NCI-H82 (cell line): ENCODE data around the gene PKDREJ.
"Not testable (repeated sequence)": the region's sequence is repeated elsewhere in the genome, so short reads cannot be mapped to it uniquely, and the experiment has no call there.

Source experiments
- DNase-seq: peaks from one replicate; lab custom pipeline; 2025; lab: John Stamatoyannopoulos, UW

The PKDREJ gene

GRCh38 chr22:46264520-46264919, 1.4 kb upstream of the PKDREJ start:
- not testable (repeated sequence) for DNase-seq

GRCh38 chr22:46262449-46263215, 511 bp downstream of the PKDREJ start:
- DNase-seq = peak; percentile 76

- DNase-seq = no peak
Observed at GRCh38 chr22:46260038-46260437, 3.1 kb downstream of the PKDREJ start.

- no peak for DNase-seq
Observed at GRCh38 chr22:46259374-46259773, 3.8 kb downstream of the PKDREJ start.

GRCh38 chr22:46256358-46256958, 6.7 kb downstream of the PKDREJ start:
- DNase-seq = peak; percentile 51

- no peak for DNase-seq
Observed at GRCh38 chr22:46251816-46252380, 11.2 kb downstream of the PKDREJ start.

GRCh38 chr22:46251266-46251665, 11.9 kb downstream of the PKDREJ start:
- DNase-seq = no peak

- peak; percentile 14 for DNase-seq
Observed at GRCh38 chr22:46250783-46251125, 12.4 kb downstream of the PKDREJ start.

- peak; percentile 86 for DNase-seq
Observed at GRCh38 chr22:46250035-46250782, 12.9 kb downstream of the PKDREJ start, which contains the start of gene CDPF1. Gene CDPF1, minus strand, starts transcription at chr22:46250293. Its CDS starts 2,009 bp downstream, at chr22:46248284.

GRCh38 chr22:46247443-46247975, 15.6 kb downstream of the PKDREJ start:
- no peak for DNase-seq

- DNase-seq = no peak
Observed at GRCh38 chr22:46246178-46246577, 17.0 kb downstream of the PKDREJ start.

- DNase-seq = no peak
Observed at GRCh38 chr22:46245511-46245910, 17.6 kb downstream of the PKDREJ start.

GRCh38 chr22:46244771-46245170, 18.4 kb downstream of the PKDREJ start:
- no peak for DNase-seq

GRCh38 chr22:46242076-46242475, 21.1 kb downstream of the PKDREJ start:
- no peak for DNase-seq

GRCh38 chr22:46241396-46242007, 21.6 kb downstream of the PKDREJ start:
- no peak for DNase-seq

GRCh38 chr22:46240907-46241306, 22.2 kb downstream of the PKDREJ start:
- no peak for DNase-seq

GRCh38 chr22:46240506-46240905, 22.6 kb downstream of the PKDREJ start:
- no peak for DNase-seq

- DNase-seq = no peak
Observed at GRCh38 chr22:46240073-46240472, 23.1 kb downstream of the PKDREJ start.

- no peak for DNase-seq
Observed at GRCh38 chr22:46239261-46240048, 23.7 kb downstream of the PKDREJ start.

GRCh38 chr22:46238541-46238940, 24.6 kb downstream of the PKDREJ start:
- DNase-seq = no peak
